Left ventricle myocardium superior (tissue), 1 donor: ENCODE results near the gene FBXL19. TPM values are rescaled to one million over a fixed set of nuclear protein-coding genes. Genes with fewer than 3 reads are reported as not detected.
A peak's percentile ranks its signal among the peaks of the same experiment; 100 is the strongest.

Source experiments
- ATAC-seq: fragments of 200-7000 bp; cut with Tn5 transposase; one replicate; pipeline ENCODE4 v1.9.1; 2020; ENCODE audit warnings: mild to moderate bottlenecking, moderate library complexity
- DNase-seq: peaks from one replicate; pipeline ENCODE4 v3.0.0-alpha.2; 2020
- intact Hi-C: fragments of 100-400 bp; cut with micrococcal nuclease; formaldehyde crosslinking; loops from one replicate; pipeline ENCODE4 v1.11.0; 2022
- microRNA-seq: library from miRNA; unstranded; fragments of <30 nt; microRNA quantifications from one replicate; pipeline ENCODE4 v1.2.0, GENCODE V29; 2020; ENCODE audit warnings: borderline number of aligned reads
- total RNA-seq: library from RNA; stranded (reverse); fragmentation: NEBNext Ultra II Directional; extraction: Animal tissue kit (Norgen Biotek cat#: 25700); gene quantifications from one replicate; pipeline ENCODE4 v1.2.1, GENCODE V29; 2021
- donor health status: DM: no; HTN: yes; CAD: no; lungs with severe emphysema.

FBXL19 gene
- total RNA-seq, 1 donor from 2014 or later = 5.7 TPM

DNA sequence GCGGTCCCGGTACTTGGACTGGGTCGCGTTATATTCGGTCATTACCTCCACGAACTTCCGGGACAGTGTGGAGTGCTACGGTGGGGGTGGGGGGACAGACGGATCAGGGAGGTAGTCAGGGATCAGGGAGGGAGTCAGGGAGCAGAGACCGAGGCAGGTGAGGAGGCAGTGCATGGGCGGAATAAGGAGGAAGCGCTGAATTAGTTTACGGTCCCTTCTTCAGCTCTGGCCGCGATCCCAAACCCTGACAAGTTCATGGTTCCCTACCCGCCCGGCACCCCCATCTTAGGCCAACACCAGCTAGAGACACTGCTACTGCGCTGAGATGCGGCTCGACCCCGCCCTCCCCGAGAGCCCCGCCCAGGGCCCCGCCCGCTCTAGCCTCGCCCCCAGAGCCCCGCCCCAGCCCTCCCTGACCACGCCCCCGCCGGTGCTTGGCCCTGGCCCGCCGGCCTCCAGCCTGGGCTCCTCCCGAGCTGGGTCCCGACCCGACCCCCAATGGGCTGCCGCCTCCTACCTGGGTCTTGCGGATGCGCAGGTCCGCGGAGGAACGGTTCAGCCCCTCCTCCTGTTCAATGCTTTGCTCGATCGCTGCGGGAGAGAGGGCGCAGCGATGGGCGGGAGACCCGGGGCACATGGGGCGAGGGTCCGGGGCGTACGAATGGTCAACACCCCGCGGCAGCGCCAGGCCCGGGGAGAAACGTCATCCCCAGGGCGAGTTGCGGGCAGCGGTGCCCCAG is 73.8 kb downstream of the FBXL19 start:
- DNase-seq = peak; percentile 90
- intact Hi-C loops = no loop called here

GRCh38 chr16:30997725-30998711 is 74.6 kb downstream of the FBXL19 start:
- intact Hi-C loops = no loop called here
- DNase-seq (no peak), ATAC-seq (peak; percentile 2)

More for the DNA sequence above, 73.8 kb downstream of the FBXL19 start:
- peak; percentile 97 for ATAC-seq

Small RNA genes lying within 50 kb of the gene (microRNA-seq; reads per million reads assigned to microRNA genes)
- gene MIR4519 (not detected), gene MIR762 (not detected)

Other genes starting within 250 kb of the FBXL19 start
- 49.3 TPM for gene SRCAP, start 224.4 kb upstream of the FBXL19 start, total RNA-seq
- gene PHKG2, start 175.1 kb upstream of the FBXL19 start, total RNA-seq = 16.7 TPM
- gene CFAP119, start 161.5 kb upstream of the FBXL19 start, total RNA-seq = 1.1 TPM
- gene RNF40, start 161.2 kb upstream of the FBXL19 start, total RNA-seq = 49.3 TPM
- gene ZNF629, start 136.4 kb upstream of the FBXL19 start, total RNA-seq = 19.2 TPM
- gene BCL7C, start 29.5 kb upstream of the FBXL19 start, total RNA-seq = 29.6 TPM
- 7.5 TPM for gene CTF1, start 27.0 kb upstream of the FBXL19 start, total RNA-seq
- gene ORAI3, start 25.5 kb downstream of the FBXL19 start, total RNA-seq = 10.8 TPM
- 11.0 TPM for gene SETD1A, start 34.2 kb downstream of the FBXL19 start, total RNA-seq
- gene HSD3B7, start 61.6 kb downstream of the FBXL19 start, total RNA-seq = 7.4 TPM
- gene STX1B, start 87.1 kb downstream of the FBXL19 start, total RNA-seq = 0.40 TPM
- gene STX4, start 110.0 kb downstream of the FBXL19 start, total RNA-seq = 42.4 TPM
- 3.9 TPM for gene ZNF668, start 150.7 kb downstream of the FBXL19 start, total RNA-seq
- gene ZNF646, start 150.8 kb downstream of the FBXL19 start, total RNA-seq = 9.9 TPM
- 0.87 TPM for gene PRSS53, start 165.4 kb downstream of the FBXL19 start, total RNA-seq
- gene VKORC1, start 171.2 kb downstream of the FBXL19 start, total RNA-seq = 39.9 TPM
- gene BCKDK, start 184.8 kb downstream of the FBXL19 start, total RNA-seq = 90.5 TPM
- 77.4 TPM for gene KAT8, start 194.1 kb downstream of the FBXL19 start, total RNA-seq
- not detected for gene PRSS8, start 212.2 kb downstream of the FBXL19 start, total RNA-seq
- 2.7 TPM for gene PRSS36, start 226.5 kb downstream of the FBXL19 start, total RNA-seq